Measurements from ENCODE around the gene MAN1A2.

Gene MAN1A2

DNA sequence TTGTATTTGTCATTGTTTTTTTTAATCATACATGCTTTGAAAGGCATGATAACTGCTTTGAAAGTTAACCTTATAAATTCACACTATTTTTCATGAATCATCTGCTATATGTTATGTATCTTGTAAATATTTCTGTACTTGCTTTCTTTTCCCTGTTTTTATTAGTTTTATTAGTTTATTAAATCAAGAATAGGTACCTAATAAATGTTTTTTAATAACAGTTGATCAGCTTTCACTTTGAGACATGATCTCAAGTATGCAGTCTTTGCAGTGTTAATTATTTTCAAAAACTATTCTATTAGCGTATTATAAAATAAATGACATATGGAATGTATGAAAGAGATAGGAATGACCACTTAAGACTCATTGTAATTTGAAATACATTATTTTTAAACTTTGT, 127.8 kb downstream of the MAN1A2 start:
- peaks cover 0 to 2% of the 10 kb centered on the region in 2 donors for H3K36me3 ChIP-seq (ENCODE audit: control insufficient read depth in 2 of 2, insufficient read depth in 2 of 2, low read length in 2 of 2)
- H3K27me3 ChIP-seq (ENCODE audit: control insufficient read depth in 1 of 2, insufficient read depth in 2 of 2, low read length in 2 of 2), result no peaks in the 10 kb centered on the region
- H3K9ac ChIP-seq (ENCODE audit: low read length in 2 of 2), result no peak overlapping the region
- H3K4me3 ChIP-seq (ENCODE audit: low read length in 2 of 2), result no peak overlapping the region
- no peak overlapping the region for H3K27ac ChIP-seq (ENCODE audit: low read length)
- no peaks in the 10 kb centered on the region for H3K4me1 ChIP-seq (ENCODE audit: control insufficient read depth, insufficient read depth, low read length)
- H3K9me3 ChIP-seq (ENCODE audit: control insufficient read depth in 2 of 2, low read length in 2 of 2), result no peaks in the 10 kb centered on the region

- Histone ChIP-seq H3K27me3 (ENCODE audit: control insufficient read depth in 1 of 2, insufficient read depth in 2 of 2, low read length in 2 of 2) (no peaks in the 10 kb centered on the region), H3K36me3 (ENCODE audit: control insufficient read depth in 2 of 2, insufficient read depth in 2 of 2, low read length in 2 of 2) (peaks cover 0 to 2% of the 10 kb centered on the region in 2 donors), H3K4me1 (ENCODE audit: control insufficient read depth, insufficient read depth, low read length) (no peaks in the 10 kb centered on the region), H3K9me3 (ENCODE audit: control insufficient read depth in 2 of 2, low read length in 2 of 2) (no peaks in the 10 kb centered on the region), H3K27ac (ENCODE audit: low read length) (no peak overlapping the region), H3K9ac (ENCODE audit: low read length in 2 of 2) (no peak overlapping the region), H3K4me3 (ENCODE audit: low read length in 2 of 2) (no peak overlapping the region)
Measured at GRCh38 chr1:117499071-117499470, 131.8 kb downstream of the MAN1A2 start.

DNA sequence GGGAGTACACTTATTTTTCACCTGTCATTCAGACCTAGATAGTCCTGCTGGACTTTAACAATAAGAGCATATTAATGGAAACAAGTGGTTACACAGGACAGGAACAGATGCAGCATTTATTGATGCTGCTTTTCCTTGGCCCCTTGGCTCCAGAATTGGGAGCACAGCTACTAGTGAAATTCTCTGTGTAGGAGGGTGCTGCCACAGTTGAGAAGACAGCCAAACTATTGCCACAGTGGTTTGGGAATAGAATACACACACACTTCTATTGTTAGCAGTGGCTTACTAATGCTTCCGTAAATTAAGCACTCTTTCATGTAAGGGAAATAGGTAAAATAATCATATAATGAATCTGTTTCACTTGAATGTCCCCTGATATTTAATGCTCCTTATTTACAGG, 133.3 kb downstream of the MAN1A2 start:
- Histone ChIP-seq H3K36me3 (ENCODE audit: control insufficient read depth in 2 of 2, insufficient read depth in 2 of 2, low read length in 2 of 2) (peaks cover 0 to 2% of the 10 kb centered on the region in 2 donors), H3K27me3 (ENCODE audit: control insufficient read depth in 1 of 2, insufficient read depth in 2 of 2, low read length in 2 of 2) (no peaks in the 10 kb centered on the region), H3K4me1 (ENCODE audit: control insufficient read depth, insufficient read depth, low read length) (no peaks in the 10 kb centered on the region), H3K9ac (ENCODE audit: low read length in 2 of 2) (no peak overlapping the region), H3K9me3 (ENCODE audit: control insufficient read depth in 2 of 2, low read length in 2 of 2) (no peaks in the 10 kb centered on the region), H3K4me3 (ENCODE audit: low read length in 2 of 2) (no peak overlapping the region), H3K27ac (ENCODE audit: low read length) (no peak overlapping the region)

DNA sequence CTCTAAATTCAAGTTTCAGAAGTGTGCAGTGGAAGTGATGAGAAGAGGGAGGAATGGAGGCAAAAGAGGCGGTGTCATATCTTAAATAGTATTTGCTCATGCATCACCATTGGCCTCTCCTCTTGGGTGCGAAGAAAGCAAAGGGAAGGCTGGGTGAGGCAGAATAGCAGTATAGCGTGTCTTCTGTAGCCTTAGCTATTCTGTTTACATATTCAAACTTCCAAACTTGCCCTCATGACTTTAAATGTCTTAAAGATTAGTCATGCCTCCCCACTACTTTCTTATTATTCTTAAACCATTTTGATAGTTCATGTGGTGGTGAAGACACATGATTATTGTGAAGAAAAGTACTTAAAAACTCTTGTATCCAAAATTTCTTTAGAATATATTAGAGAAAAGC, 134.0 kb downstream of the MAN1A2 start:
- Histone ChIP-seq H3K4me3 (ENCODE audit: low read length in 2 of 2) (no peak overlapping the region), H3K27me3 (ENCODE audit: control insufficient read depth in 1 of 2, insufficient read depth in 2 of 2, low read length in 2 of 2) (no peaks in the 10 kb centered on the region), H3K27ac (ENCODE audit: low read length) (no peak overlapping the region), H3K4me1 (ENCODE audit: control insufficient read depth, insufficient read depth, low read length) (no peaks in the 10 kb centered on the region), H3K9me3 (ENCODE audit: control insufficient read depth in 2 of 2, low read length in 2 of 2) (no peaks in the 10 kb centered on the region), H3K36me3 (ENCODE audit: control insufficient read depth in 2 of 2, insufficient read depth in 2 of 2, low read length in 2 of 2) (peaks cover 0 to 2% of the 10 kb centered on the region in 2 donors), H3K9ac (ENCODE audit: low read length in 2 of 2) (no peak overlapping the region)

DNA sequence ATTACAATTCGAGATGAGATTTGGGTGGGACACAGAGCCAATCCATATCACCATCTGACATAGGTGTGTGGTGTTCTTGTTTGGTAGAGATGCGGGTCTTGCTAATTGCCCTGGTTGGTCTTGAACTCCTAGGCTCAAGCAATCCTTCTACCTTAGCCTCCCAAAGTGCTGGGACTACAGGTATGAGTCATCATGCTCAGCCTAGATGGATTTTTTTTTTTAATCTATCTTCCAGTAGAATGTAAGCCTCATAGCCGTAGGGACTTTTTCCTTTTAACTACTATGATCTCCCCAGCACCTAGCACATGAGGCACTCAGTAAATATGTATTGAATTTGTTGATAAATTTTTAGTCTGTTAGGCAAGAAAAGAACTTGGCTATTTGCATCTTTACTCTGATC, 144.0 kb downstream of the MAN1A2 start:
- Histone ChIP-seq H3K27me3 (ENCODE audit: control insufficient read depth in 1 of 2, insufficient read depth in 2 of 2, low read length in 2 of 2) (no peaks in the 10 kb centered on the region), H3K4me1 (ENCODE audit: control insufficient read depth, insufficient read depth, low read length) (no peaks in the 10 kb centered on the region), H3K4me3 (ENCODE audit: low read length in 2 of 2) (no peak overlapping the region), H3K9ac (ENCODE audit: low read length in 2 of 2) (no peak overlapping the region), H3K36me3 (ENCODE audit: control insufficient read depth in 2 of 2, insufficient read depth in 2 of 2, low read length in 2 of 2) (no peaks in the 10 kb centered on the region), H3K9me3 (ENCODE audit: control insufficient read depth in 2 of 2, low read length in 2 of 2) (no peaks in the 10 kb centered on the region), H3K27ac (ENCODE audit: low read length) (no peak overlapping the region)

DNA sequence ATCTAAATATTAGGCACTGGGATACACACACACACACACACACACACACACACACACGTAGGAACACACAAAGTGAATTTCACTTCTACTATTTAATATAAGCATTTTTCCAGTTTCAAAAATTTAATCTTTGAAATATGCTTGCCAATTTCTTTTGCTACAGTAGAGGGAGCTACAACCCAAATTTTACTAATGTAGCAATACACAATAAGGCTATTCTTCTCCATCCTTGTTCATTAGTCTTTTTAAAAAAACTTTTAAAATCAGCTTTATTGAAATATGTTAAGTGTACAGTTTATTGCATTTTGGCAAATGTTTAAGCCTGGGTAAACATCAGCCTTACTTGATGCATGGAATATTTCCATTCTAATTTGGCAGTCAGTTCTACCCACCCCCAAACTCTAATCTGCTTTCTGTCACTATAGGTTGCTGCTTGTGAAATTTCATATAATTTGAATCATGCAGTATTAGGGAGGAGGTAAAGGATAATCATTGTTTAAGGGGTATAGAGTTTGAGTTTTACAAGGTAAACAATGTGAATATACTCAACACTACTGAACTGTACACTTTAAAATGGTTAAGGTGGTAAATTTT, 145.6 kb downstream of the MAN1A2 start:
- no peak overlapping the region for H3K27ac ChIP-seq (ENCODE audit: low read length)

GRCh38 chr1:117523111-117523510, 155.9 kb downstream of the MAN1A2 start:
- Histone ChIP-seq H3K27ac (ENCODE audit: low read length) (no peak overlapping the region), H3K9ac (ENCODE audit: low read length in 2 of 2) (no peak overlapping the region), H3K4me1 (ENCODE audit: control insufficient read depth, insufficient read depth, low read length) (no peaks in the 10 kb centered on the region), H3K9me3 (ENCODE audit: control insufficient read depth in 2 of 2, low read length in 2 of 2) (no peaks in the 10 kb centered on the region), H3K27me3 (ENCODE audit: control insufficient read depth in 1 of 2, insufficient read depth in 2 of 2, low read length in 2 of 2) (no peaks in the 10 kb centered on the region), H3K36me3 (ENCODE audit: control insufficient read depth in 2 of 2, insufficient read depth in 2 of 2, low read length in 2 of 2) (peaks cover 0 to 4% of the 10 kb centered on the region in 2 donors), H3K4me3 (ENCODE audit: low read length in 2 of 2) (no peak overlapping the region)

More for the DNA sequence above, 145.6 kb downstream of the MAN1A2 start:
- H3K27me3 ChIP-seq (ENCODE audit: control insufficient read depth in 1 of 2, insufficient read depth in 2 of 2, low read length in 2 of 2), result no peaks in the 10 kb centered on the region
- H3K4me1 ChIP-seq (ENCODE audit: control insufficient read depth, insufficient read depth, low read length), result no peaks in the 10 kb centered on the region
- no peak overlapping the region for H3K9ac ChIP-seq (ENCODE audit: low read length in 2 of 2)
- H3K36me3 ChIP-seq (ENCODE audit: control insufficient read depth in 2 of 2, insufficient read depth in 2 of 2, low read length in 2 of 2), result peaks cover 0 to 3% of the 10 kb centered on the region in 2 donors
- H3K9me3 ChIP-seq (ENCODE audit: control insufficient read depth in 2 of 2, low read length in 2 of 2), result no peaks in the 10 kb centered on the region
- H3K4me3 ChIP-seq (ENCODE audit: low read length in 2 of 2), result no peak overlapping the region

- H3K9me3 ChIP-seq (ENCODE audit: control insufficient read depth in 2 of 2, low read length in 2 of 2), result no peaks in the 10 kb centered on the region
- no peaks in the 10 kb centered on the region for H3K4me1 ChIP-seq (ENCODE audit: control insufficient read depth, insufficient read depth, low read length)
- no peak overlapping the region for H3K9ac ChIP-seq (ENCODE audit: low read length in 2 of 2)
- H3K27me3 ChIP-seq (ENCODE audit: control insufficient read depth in 1 of 2, insufficient read depth in 2 of 2, low read length in 2 of 2), result no peaks in the 10 kb centered on the region
- H3K4me3 ChIP-seq (ENCODE audit: low read length in 2 of 2), result no peak overlapping the region
- peaks cover 0 to 4% of the 10 kb centered on the region in 2 donors for H3K36me3 ChIP-seq (ENCODE audit: control insufficient read depth in 2 of 2, insufficient read depth in 2 of 2, low read length in 2 of 2)
- no peak overlapping the region for H3K27ac ChIP-seq (ENCODE audit: low read length)
Measured at GRCh38 chr1:117527074-117527473, 159.8 kb downstream of the MAN1A2 start.

GRCh38 chr1:117527566-117528102, 160.4 kb downstream of the MAN1A2 start:
- no peaks in the 10 kb centered on the region for H3K9me3 ChIP-seq (ENCODE audit: control insufficient read depth in 2 of 2, low read length in 2 of 2)

DNA sequence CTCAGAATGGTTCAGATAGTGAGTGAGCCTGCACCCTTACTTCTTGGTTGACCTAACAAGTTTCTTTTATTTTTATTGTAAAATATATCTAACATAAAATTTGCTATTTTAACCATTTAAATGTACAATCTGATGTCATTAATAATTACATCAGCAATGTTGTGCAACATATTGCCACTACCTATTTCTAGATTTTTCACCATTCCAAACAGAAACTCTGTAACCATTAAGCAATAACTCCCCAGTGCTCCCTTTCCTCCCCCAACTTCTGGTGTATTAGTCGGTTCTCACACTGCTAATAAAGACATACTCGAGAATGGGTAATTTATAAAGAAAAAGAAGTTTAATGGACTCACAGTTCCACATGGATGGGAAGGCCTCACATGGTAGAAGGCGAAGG, 162.4 kb downstream of the MAN1A2 start:
- Histone ChIP-seq H3K36me3 (ENCODE audit: control insufficient read depth in 2 of 2, insufficient read depth in 2 of 2, low read length in 2 of 2) (no peaks in the 10 kb centered on the region), H3K4me1 (ENCODE audit: control insufficient read depth, insufficient read depth, low read length) (peaks cover 1% of the 10 kb centered on the region), H3K9ac (ENCODE audit: low read length in 2 of 2) (no peak overlapping the region), H3K9me3 (ENCODE audit: control insufficient read depth in 2 of 2, low read length in 2 of 2) (no peaks in the 10 kb centered on the region), H3K4me3 (ENCODE audit: low read length in 2 of 2) (no peak overlapping the region), H3K27ac (ENCODE audit: low read length) (no peak overlapping the region), H3K27me3 (ENCODE audit: control insufficient read depth in 1 of 2, insufficient read depth in 2 of 2, low read length in 2 of 2) (no peaks in the 10 kb centered on the region)

More at GRCh38 chr1:117527566-117528102, 160.4 kb downstream of the MAN1A2 start:
- H3K9ac ChIP-seq (ENCODE audit: low read length in 2 of 2), result no peak overlapping the region
- H3K4me1 ChIP-seq (ENCODE audit: control insufficient read depth, insufficient read depth, low read length), result no peaks in the 10 kb centered on the region
- H3K27me3 ChIP-seq (ENCODE audit: control insufficient read depth in 1 of 2, insufficient read depth in 2 of 2, low read length in 2 of 2), result no peaks in the 10 kb centered on the region
- H3K27ac ChIP-seq (ENCODE audit: low read length), result no peak overlapping the region
- H3K36me3 ChIP-seq (ENCODE audit: control insufficient read depth in 2 of 2, insufficient read depth in 2 of 2, low read length in 2 of 2), result peaks cover 0 to 4% of the 10 kb centered on the region in 2 donors
- H3K4me3 ChIP-seq (ENCODE audit: low read length in 2 of 2), result no peak overlapping the region

DNA sequence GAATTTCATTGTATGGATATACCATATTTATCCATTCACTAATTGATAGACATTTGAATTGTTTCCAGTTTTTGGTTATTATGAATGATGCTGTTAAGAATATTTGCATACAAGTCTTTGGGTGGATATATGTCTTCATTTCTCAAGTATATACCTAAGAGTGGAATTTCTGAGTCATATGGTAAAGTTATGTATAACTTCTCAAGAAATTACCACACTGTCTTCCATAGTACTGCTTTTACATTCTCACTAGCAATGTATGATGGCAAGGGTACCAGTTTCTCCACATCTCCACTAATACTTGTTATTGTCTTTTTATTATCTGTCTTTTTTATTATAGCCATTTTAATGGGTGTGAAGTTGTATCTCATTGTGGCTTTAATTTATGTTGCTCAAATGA, 164.0 kb downstream of the MAN1A2 start:
- no peaks in the 10 kb centered on the region for H3K9me3 ChIP-seq (ENCODE audit: control insufficient read depth in 2 of 2, low read length in 2 of 2)
- no peak overlapping the region for H3K9ac ChIP-seq (ENCODE audit: low read length in 2 of 2)
- no peak overlapping the region for H3K4me3 ChIP-seq (ENCODE audit: low read length in 2 of 2)
- no peaks in the 10 kb centered on the region for H3K27me3 ChIP-seq (ENCODE audit: control insufficient read depth in 1 of 2, insufficient read depth in 2 of 2, low read length in 2 of 2)
- peaks cover 3% of the 10 kb centered on the region for H3K4me1 ChIP-seq (ENCODE audit: control insufficient read depth, insufficient read depth, low read length)
- H3K27ac ChIP-seq (ENCODE audit: low read length), result no peak overlapping the region
- no peaks in the 10 kb centered on the region for H3K36me3 ChIP-seq (ENCODE audit: control insufficient read depth in 2 of 2, insufficient read depth in 2 of 2, low read length in 2 of 2)
